Kidney epithelial cell (primary cell): ENCODE data around the gene TCF7L1. TPM values are rescaled to one million over a fixed set of nuclear protein-coding genes. Genes with fewer than 3 reads are reported as not detected.

Source experiments
- DNase-seq: peaks from one replicate; pipeline ENCODE4 v3.0.0-alpha.2; 2010; ENCODE audit warnings: low read depth
- H3K27me3 ChIP-seq: 2 replicates; pipeline ENCODE4 v1.6.0; 2011; ENCODE audit warnings: low read length; ENCODE audit not compliant: control insufficient read depth, insufficient read depth
- H3K36me3 ChIP-seq: 2 replicates; pipeline ENCODE4 v1.5.1; 2011; ENCODE audit warnings: low read length; ENCODE audit not compliant: control insufficient read depth, insufficient read depth
- H3K4me3 ChIP-seq: 2 replicates; pipeline ENCODE4 v1.5.1; 2011; ENCODE audit warnings: low read depth, mild to moderate bottlenecking, control low read depth, low read length
- total RNA-seq: library from RNA; depleted of rRNA; stranded (reverse); fragments of >200 nt; gene quantifications from 2 replicates; pipeline ENCODE4 v1.2.3, GENCODE V29; 2015
- TF ChIP-seq, protein P1 (sequence below): IDR thresholded peaks from 2 replicates; pipeline ENCODE4 v1.5.1; 2011; ENCODE audit warnings: mild to moderate bottlenecking, moderate library complexity, low read length, control low read depth, inconsistent platforms; ENCODE audit not compliant: insufficient read depth, poor library complexity, severe bottlenecking

Gene TCF7L1
- total RNA-seq, 1 donor from 2014 or later = 4.3 TPM

DNA sequence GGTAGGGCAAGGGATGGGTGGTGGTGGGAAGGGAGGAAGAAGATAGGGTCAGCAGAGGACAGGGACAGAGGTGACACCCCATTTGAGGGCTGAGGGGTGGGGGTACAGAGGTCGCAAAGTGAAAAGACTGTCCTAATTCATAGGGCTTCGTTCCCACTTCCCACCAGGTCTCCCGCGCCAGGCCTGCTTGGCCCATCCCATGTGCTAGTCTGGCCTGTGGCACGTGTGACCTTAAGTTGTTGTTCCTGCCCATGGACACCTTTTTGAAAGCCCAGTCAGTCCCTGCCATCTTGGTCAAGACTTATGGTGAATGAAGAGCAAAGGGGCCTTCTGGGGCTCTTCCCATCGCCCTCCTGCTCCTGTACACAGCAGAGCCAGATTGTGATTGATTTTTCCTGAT, 148.4 kb downstream of the TCF7L1 start:
- Histone ChIP-seq H3K4me3 (no peak overlapping the region), H3K27me3 (no peaks in the 10 kb centered on the region)
- TF ChIP-seq, protein P1, sequence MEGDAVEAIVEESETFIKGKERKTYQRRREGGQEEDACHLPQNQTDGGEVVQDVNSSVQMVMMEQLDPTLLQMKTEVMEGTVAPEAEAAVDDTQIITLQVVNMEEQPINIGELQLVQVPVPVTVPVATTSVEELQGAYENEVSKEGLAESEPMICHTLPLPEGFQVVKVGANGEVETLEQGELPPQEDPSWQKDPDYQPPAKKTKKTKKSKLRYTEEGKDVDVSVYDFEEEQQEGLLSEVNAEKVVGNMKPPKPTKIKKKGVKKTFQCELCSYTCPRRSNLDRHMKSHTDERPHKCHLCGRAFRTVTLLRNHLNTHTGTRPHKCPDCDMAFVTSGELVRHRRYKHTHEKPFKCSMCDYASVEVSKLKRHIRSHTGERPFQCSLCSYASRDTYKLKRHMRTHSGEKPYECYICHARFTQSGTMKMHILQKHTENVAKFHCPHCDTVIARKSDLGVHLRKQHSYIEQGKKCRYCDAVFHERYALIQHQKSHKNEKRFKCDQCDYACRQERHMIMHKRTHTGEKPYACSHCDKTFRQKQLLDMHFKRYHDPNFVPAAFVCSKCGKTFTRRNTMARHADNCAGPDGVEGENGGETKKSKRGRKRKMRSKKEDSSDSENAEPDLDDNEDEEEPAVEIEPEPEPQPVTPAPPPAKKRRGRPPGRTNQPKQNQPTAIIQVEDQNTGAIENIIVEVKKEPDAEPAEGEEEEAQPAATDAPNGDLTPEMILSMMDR = no peak

DNA sequence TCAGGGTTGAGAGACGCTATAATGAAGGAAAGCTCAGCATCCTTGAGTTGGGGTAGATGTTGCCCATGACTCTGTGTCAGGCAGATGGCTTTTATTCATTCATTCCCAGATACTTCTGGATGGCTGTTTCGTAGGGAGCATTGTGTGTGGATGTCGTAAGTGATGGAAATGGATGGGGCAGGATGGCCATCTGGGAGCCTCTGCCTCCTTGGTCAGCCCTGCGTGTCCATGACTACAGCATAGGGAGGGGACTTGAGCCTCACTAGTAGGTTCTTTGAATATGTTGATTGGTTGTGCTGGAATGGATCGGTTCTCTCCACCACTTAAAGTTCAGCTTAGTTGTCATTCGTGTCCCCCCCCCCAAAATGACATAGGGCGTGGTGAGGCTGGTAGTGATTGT, 149.7 kb downstream of the TCF7L1 start:
- DNase-seq = no peak
- Histone ChIP-seq H3K4me3 (no peak overlapping the region), H3K27me3 (no peaks in the 10 kb centered on the region), H3K36me3 (no peaks in the 10 kb centered on the region)
- TF ChIP-seq, protein P1 = no peak

More for the DNA sequence above, 148.4 kb downstream of the TCF7L1 start:
- DNase-seq = no peak
- no peaks in the 10 kb centered on the region for H3K36me3 ChIP-seq

DNA sequence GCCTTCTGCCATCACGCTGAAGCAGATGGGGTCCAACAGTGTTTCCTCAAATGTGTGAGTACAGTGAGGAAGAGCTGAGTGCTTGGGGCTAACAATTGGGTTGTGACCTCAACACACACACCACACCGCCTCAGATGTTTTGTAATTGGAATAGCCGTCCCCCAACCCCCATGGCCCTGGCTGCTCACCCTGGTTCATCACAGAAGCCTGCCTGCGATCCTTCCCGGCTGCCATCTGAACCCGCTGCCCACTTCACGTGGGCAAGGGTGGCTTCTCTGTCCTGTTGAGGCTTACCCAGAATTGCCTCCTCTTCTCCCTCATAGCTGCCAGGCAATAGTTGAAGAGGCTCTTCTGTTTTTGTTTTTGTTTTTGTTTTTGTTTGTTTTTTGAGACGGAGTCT, 150.4 kb downstream of the TCF7L1 start:
- Histone ChIP-seq H3K4me3 (no peak overlapping the region), H3K27me3 (no peaks in the 10 kb centered on the region), H3K36me3 (no peaks in the 10 kb centered on the region)
- TF ChIP-seq, protein P1 = no peak
- DNase-seq = no peak

DNA sequence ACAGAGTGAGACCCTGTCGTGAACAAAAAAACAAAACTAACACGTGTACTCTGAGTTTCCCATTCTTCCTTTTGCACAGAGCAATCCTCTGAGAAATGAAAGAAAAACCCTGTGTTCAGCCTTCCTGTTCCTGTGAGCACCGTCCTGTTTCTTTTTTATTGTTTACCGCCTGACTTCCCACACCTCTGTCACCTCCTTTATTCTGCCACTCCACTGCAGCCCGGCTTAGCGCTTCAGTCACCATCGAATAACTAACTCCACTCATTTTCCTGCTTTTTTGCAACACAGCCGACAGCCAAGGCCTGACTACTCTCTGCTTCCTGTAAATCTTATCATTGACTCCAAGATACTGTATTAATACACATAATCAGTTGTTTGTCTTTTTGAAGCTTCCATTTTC, 153.7 kb downstream of the TCF7L1 start:
- H3K27me3 ChIP-seq = no peaks in the 10 kb centered on the region
- H3K4me3 ChIP-seq = no peak overlapping the region
- TF ChIP-seq, protein P1 = no peak
- no peaks in the 10 kb centered on the region for H3K36me3 ChIP-seq
- no peak for DNase-seq

DNA sequence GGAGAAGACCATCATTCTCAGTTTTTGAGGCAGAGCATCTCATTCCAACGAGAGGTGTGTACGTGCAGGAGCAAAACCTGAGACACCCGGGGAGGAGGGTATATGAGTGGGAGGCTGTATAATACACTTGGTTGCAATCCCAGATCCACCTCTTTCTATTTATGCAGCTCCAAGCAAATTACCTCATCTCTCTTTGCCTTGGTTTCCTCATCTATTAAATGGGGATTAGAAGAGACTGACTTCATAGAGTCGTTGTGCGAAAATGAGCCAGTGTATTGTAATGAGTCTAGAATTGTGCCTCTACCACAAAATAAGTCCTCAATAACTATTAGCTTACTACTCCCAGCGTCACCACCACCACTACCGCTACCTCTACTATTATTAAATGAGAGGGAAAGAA, 154.5 kb downstream of the TCF7L1 start:
- DNase-seq = no peak
- Histone ChIP-seq H3K4me3 (no peak overlapping the region), H3K36me3 (no peaks in the 10 kb centered on the region), H3K27me3 (no peaks in the 10 kb centered on the region)
- TF ChIP-seq, protein P1 = no peak

DNA sequence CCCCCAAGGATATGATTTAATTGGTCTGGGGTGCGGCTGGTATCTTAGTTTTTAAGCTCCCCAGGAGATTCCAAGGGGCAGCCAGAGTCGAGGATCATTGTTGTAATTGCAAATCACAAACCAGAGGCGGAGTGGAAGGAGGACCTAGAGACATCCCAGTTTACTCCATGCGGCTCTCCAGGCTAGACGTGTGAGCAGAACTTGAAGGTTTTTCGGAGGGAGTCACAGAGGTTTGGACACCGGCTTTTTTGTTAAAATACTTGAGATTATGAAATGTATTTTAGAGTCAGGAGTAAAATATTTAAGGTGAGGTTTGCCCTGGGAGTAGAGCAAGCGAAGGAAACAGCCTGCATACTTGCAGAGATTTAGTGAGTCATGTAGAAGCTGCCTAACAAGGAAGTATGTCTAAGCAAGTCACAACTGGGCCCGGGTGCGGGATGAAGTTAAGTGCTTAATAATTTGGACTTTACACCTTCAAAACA, 155.1 kb downstream of the TCF7L1 start:
- Histone ChIP-seq H3K4me3 (no peak overlapping the region), H3K27me3 (no peaks in the 10 kb centered on the region), H3K36me3 (no peaks in the 10 kb centered on the region)
- TF ChIP-seq, protein P1 = no peak
- DNase-seq = no peak
